Activated CD4-positive, alpha-beta T cell treated with anti-CD3 and anti-CD28 coated beads, Interleukin-2, amount 10 ng/mL, durations not matched to agents 24 days and 14 days (primary cell): ENCODE data around the gene MX1. TPM values are rescaled to one million over a fixed set of nuclear protein-coding genes. Genes with fewer than 3 reads are reported as not detected.

ENCODE experiments used
- DNase-seq: peaks from one replicate; pipeline ENCODE4 v3.0.0; 2022
- H3K27ac Mint-ChIP-seq: one replicate; pipeline ENCODE4 v1.8.0; 2022; ENCODE audit warnings: mild to moderate bottlenecking, mixed read lengths
- H3K27me3 Mint-ChIP-seq: one replicate; pipeline ENCODE4 v1.8.0; 2022; ENCODE audit warnings: mixed read lengths
- H3K36me3 Mint-ChIP-seq: one replicate; pipeline ENCODE4 v1.8.0; 2022; ENCODE audit warnings: low read depth, mild to moderate bottlenecking, mixed read lengths
- H3K4me1 Mint-ChIP-seq: one replicate; pipeline ENCODE4 v1.8.0; 2021; ENCODE audit warnings: mixed read lengths
- H3K4me3 Mint-ChIP-seq: one replicate; pipeline ENCODE4 v1.8.0; 2022; ENCODE audit warnings: mild to moderate bottlenecking, moderate library complexity, mixed read lengths
- H3K9me3 Mint-ChIP-seq: one replicate; pipeline ENCODE4 v1.8.0; 2021; ENCODE audit warnings: mixed read lengths
- intact Hi-C: fragments of 100-400 bp; cut with micrococcal nuclease; formaldehyde crosslinking; loops from one replicate; pipeline ENCODE4 v1.15.1; 2023
- total RNA-seq: library from RNA; stranded (reverse); gene quantifications from 2 replicates; pipeline ENCODE4 v1.2.3, GENCODE V29; 2022

Gene MX1, protein sequence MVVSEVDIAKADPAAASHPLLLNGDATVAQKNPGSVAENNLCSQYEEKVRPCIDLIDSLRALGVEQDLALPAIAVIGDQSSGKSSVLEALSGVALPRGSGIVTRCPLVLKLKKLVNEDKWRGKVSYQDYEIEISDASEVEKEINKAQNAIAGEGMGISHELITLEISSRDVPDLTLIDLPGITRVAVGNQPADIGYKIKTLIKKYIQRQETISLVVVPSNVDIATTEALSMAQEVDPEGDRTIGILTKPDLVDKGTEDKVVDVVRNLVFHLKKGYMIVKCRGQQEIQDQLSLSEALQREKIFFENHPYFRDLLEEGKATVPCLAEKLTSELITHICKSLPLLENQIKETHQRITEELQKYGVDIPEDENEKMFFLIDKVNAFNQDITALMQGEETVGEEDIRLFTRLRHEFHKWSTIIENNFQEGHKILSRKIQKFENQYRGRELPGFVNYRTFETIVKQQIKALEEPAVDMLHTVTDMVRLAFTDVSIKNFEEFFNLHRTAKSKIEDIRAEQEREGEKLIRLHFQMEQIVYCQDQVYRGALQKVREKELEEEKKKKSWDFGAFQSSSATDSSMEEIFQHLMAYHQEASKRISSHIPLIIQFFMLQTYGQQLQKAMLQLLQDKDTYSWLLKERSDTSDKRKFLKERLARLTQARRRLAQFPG
- 88.8 and 90.5 TPM in 2 replicates for total RNA-seq

DNA sequence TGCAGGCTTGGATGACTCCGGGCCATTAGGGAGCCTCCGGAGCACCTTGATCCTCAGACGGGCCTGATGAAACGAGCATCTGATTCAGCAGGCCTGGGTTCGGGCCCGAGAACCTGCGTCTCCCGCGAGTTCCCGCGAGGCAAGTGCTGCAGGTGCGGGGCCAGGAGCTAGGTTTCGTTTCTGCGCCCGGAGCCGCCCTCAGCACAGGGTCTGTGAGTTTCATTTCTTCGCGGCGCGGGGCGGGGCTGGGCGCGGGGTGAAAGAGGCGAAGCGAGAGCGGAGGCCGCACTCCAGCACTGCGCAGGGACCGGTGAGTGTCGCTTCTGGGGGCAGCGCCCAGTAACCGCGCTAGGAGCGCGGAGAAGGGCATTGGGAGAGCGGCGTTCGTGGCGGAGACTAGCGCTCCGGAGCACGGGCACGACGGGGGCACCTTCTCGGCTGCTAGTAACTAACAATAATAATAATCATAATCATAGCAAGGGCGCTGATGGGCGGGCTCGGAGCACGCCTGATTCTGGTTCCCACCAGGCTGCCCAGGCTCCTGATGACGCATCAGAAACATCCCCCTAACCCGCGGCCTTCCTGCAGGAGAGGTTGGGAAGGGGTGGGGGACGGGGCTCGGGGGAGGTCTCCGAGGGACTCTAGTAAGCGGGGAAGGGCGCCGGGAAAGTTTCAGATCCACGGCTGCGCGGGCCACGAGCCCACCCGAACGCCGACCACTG lies at the start of gene MX1:
Gene MX1, plus strand, starts transcription at position 286 of the 722 bp plus-strand sequence. CDS start 5,832 bp downstream, outside the sequence.
- DNase-seq, result peak; percentile 98
- no peaks in the 10 kb centered on the region for H3K9me3 Mint-ChIP-seq
- H3K4me3 Mint-ChIP-seq, result peak within 1 kb of the TSS; percentile 97
- peak within 1 kb of the TSS; percentile 98 for H3K27ac Mint-ChIP-seq
- H3K4me1 Mint-ChIP-seq, result peaks cover 78% of the 10 kb centered on the region
- no peaks in the 10 kb centered on the region for H3K27me3 Mint-ChIP-seq
- intact Hi-C loops, result loop anchor here (2.0 to 10.0 kb wide), 3 partner anchors 63 to 809 kb away; partner anchors contain the start of gene MX2
- peaks cover 41% of the 10 kb centered on the region for H3K36me3 Mint-ChIP-seq

- no peaks in the 10 kb centered on the region for H3K27me3 Mint-ChIP-seq
- no peaks in the 10 kb centered on the region for H3K9me3 Mint-ChIP-seq
- peaks cover 51% of the 10 kb centered on the region for H3K36me3 Mint-ChIP-seq
- H3K4me3 Mint-ChIP-seq, result no peak overlapping the region
- intact Hi-C loops, result no loop called here
- DNase-seq, result no peak
- peaks cover 11% of the 10 kb centered on the region for H3K4me1 Mint-ChIP-seq
- no peak overlapping the region for H3K27ac Mint-ChIP-seq
Observed at GRCh38 chr21:41377715-41378114, 48.3 kb upstream of the MX1 start.

- no peaks in the 10 kb centered on the region for H3K27me3 Mint-ChIP-seq
- peaks cover 7% of the 10 kb centered on the region for H3K4me1 Mint-ChIP-seq
- no peak overlapping the region for H3K27ac Mint-ChIP-seq
- intact Hi-C loops, result no loop called here
- no peaks in the 10 kb centered on the region for H3K9me3 Mint-ChIP-seq
- H3K36me3 Mint-ChIP-seq, result peaks cover 57% of the 10 kb centered on the region
- H3K4me3 Mint-ChIP-seq, result no peak overlapping the region
- no peak for DNase-seq
Observed at GRCh38 chr21:41378849-41379248, 47.2 kb upstream of the MX1 start.

GRCh38 chr21:41379901-41380300 lies 46.1 kb upstream of the MX1 start:
- intact Hi-C loops, result no loop called here
- Mint-ChIP-seq H3K36me3 (peaks cover 61% of the 10 kb centered on the region), H3K27me3 (no peaks in the 10 kb centered on the region), H3K4me3 (no peak overlapping the region), H3K27ac (no peak overlapping the region), H3K4me1 (peaks cover 2% of the 10 kb centered on the region), H3K9me3 (no peaks in the 10 kb centered on the region)
- no peak for DNase-seq

DNA sequence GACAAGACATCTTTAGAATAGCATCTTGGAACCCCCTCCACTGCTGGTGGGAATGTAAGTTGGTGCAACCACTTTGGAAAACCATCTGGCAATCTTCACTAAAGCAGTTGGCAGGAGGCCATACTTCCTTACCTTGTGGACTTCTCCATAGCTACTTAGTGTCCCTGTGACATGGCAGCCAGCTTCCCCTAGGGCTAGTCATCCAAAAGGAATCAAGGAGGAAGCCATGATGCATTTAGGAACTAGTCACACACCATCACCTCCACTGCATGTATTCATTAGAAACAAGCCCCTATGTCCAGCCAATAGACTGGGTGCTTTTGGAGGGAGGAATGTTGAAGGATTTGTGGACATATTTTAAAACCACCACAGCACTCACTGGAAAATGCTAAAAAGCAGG lies 44.3 kb upstream of the MX1 start:
- Mint-ChIP-seq H3K27ac (no peak overlapping the region), H3K9me3 (no peaks in the 10 kb centered on the region), H3K4me3 (no peak overlapping the region), H3K4me1 (no peaks in the 10 kb centered on the region), H3K36me3 (peaks cover 64% of the 10 kb centered on the region), H3K27me3 (no peaks in the 10 kb centered on the region)
- intact Hi-C loops, result no loop called here
- no peak for DNase-seq

DNA sequence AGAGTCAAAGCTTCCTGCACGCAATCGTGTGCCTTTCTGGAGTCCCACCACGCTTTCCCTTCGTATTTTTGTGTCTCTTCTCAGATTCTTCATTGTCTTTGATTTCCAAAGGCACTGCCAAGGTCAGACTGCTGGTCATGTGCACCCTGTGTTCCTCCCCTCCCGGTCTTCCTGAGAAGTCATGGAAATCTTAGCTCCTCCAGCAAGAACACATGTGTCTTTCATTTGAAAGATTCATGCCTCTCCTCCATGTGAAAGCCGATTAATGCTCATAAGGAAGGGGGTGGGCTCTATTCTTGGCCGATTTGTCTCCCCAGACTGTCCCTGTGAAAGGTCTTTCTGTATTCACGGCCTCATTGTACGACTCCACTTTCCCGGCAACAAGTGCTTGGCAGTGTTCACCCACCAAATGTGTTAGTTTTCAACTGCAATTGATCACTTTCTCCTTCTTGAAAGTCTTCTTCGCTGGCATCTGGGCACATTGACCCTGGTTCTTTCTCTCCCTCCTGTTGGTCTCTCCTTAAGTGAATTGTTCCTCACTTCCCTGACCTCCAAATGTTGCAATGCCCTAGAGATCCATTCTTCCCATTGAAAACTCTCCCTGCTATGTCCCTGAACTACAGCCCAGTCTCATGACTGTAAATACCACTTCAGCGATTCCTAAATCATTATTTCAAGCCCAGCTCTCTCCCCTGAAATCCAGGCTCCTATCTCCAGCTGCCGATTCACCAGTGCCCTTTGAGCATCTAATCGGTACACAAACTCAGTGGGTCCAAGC lies 38.8 kb upstream of the MX1 start:
- Mint-ChIP-seq H3K27me3 (no peaks in the 10 kb centered on the region), H3K27ac (no peak overlapping the region), H3K9me3 (no peaks in the 10 kb centered on the region), H3K4me3 (no peak overlapping the region), H3K36me3 (peaks cover 62% of the 10 kb centered on the region), H3K4me1 (no peaks in the 10 kb centered on the region)
- no peak for DNase-seq
- intact Hi-C loops, result no loop called here

DNA sequence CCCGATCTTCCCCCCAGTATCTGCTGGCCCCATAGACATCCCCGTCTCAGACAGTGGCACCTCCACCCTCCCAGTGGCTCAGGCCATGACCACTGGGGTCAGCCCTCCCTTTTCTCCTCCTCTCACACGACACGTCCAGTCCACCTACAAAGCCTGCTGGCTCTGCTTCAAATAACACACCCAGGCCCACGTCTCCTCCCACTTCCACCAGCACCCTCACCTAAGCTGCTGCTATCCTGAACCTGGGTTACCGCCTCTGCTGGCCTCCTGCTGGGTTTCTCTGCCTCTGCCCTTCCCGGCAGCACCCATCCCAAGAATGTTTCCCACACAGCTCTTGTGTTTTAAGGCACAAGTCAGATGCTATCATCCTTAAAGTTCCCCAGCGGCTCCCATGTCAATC lies 38.2 kb upstream of the MX1 start:
- Mint-ChIP-seq H3K4me1 (no peaks in the 10 kb centered on the region), H3K36me3 (peaks cover 58% of the 10 kb centered on the region), H3K4me3 (no peak overlapping the region), H3K9me3 (no peaks in the 10 kb centered on the region), H3K27me3 (no peaks in the 10 kb centered on the region), H3K27ac (no peak overlapping the region)
- intact Hi-C loops, result no loop called here
- no peak for DNase-seq

DNA sequence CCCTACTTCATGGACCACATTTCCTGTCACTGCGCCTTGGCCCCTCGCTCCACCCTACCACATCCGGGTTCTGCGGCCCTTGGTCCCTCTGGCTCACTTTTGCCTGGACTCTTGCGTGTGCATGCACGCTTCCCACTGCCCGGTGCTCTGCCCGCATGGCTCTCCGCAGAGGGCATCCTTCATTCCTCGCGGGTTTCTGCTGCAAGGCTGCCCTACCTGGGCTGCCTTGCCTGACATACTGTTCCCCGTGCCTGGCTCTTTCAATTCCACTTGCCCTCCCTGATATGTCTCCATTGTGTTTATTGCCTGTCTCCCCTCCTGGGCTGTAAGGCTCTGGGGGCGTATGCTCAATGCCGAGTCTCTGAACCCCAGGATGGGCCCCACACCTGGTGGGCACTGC lies 37.8 kb upstream of the MX1 start:
- Mint-ChIP-seq H3K36me3 (peaks cover 59% of the 10 kb centered on the region), H3K27ac (no peak overlapping the region)
- intact Hi-C loops, result no loop called here

GRCh38 chr21:41390043-41390639 lies 35.9 kb upstream of the MX1 start:
- Mint-ChIP-seq H3K4me1 (no peaks in the 10 kb centered on the region), H3K36me3 (peaks cover 63% of the 10 kb centered on the region), H3K27ac (no peak overlapping the region), H3K4me3 (no peak overlapping the region), H3K27me3 (no peaks in the 10 kb centered on the region), H3K9me3 (no peaks in the 10 kb centered on the region)
- DNase-seq, result no peak
- intact Hi-C loops, result no loop called here

More for the DNA sequence above, 37.8 kb upstream of the MX1 start:
- Mint-ChIP-seq H3K27me3 (no peaks in the 10 kb centered on the region), H3K9me3 (no peaks in the 10 kb centered on the region), H3K4me1 (no peaks in the 10 kb centered on the region), H3K4me3 (no peak overlapping the region)
- DNase-seq, result no peak

DNA sequence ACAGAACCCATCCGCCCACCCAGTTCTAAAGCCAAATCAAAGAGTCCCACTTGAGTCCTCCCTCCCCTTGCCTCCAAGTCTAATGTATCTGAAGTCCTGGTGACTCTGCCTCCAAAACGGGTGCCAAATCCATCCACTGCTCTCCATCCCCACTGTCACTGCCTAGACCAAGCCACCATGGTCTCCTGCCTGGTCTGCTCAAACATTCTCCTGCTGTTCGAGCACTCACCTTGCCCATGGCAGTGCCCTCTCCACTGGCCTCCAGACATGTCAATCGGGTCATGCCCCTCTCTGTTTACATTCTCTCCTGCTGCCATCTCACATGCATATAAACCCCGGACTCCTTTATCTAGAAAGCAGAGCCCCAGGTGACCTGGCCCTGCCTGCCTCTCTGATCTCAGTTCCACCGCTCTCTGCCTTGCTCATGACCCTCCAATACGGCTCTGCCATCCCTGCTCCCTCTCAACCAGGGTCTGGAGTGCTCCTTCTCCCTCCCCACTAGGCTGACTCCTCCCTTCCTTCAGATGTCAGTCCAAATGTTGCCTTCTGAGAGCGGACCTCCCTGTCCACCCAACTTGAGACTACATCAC lies 32.1 kb upstream of the MX1 start:
- DNase-seq, result no peak
- H3K4me1 Mint-ChIP-seq, result no peaks in the 10 kb centered on the region
- no peaks in the 10 kb centered on the region for H3K27me3 Mint-ChIP-seq
- intact Hi-C loops, result no loop called here
- peaks cover 60% of the 10 kb centered on the region for H3K36me3 Mint-ChIP-seq
- H3K27ac Mint-ChIP-seq, result no peak overlapping the region
- no peaks in the 10 kb centered on the region for H3K9me3 Mint-ChIP-seq
- no peak overlapping the region for H3K4me3 Mint-ChIP-seq

- no peaks in the 10 kb centered on the region for H3K27me3 Mint-ChIP-seq
- no peak for DNase-seq
- intact Hi-C loops, result no loop called here
- no peak overlapping the region for H3K4me3 Mint-ChIP-seq
- H3K4me1 Mint-ChIP-seq, result no peaks in the 10 kb centered on the region
- no peaks in the 10 kb centered on the region for H3K9me3 Mint-ChIP-seq
- no peak overlapping the region for H3K27ac Mint-ChIP-seq
- H3K36me3 Mint-ChIP-seq, result peaks cover 72% of the 10 kb centered on the region
Observed at GRCh38 chr21:41396558-41397075, 29.4 kb upstream of the MX1 start.

DNA sequence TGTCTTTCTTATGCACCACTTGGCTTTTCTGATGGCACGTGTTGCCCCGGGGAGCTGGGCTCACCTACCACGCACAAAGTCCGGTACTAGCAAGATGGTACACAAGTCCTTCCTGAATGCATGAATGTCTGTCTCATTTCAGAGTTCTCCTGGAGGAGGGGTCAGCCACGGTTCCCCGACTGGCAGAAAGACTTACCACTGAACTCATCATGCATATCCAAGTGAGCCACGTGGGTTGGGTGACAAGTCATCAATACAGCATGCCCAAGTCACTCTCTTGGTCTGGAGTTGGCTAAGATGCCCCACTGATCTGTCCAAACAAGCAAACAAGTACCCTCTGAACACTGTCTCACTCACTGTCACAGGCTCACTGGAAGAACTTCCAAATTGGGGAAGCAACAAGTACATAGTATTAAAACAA lies 28.6 kb upstream of the MX1 start:
- Mint-ChIP-seq H3K4me1 (no peaks in the 10 kb centered on the region), H3K9me3 (no peaks in the 10 kb centered on the region), H3K36me3 (peaks cover 74% of the 10 kb centered on the region), H3K4me3 (no peak overlapping the region), H3K27me3 (no peaks in the 10 kb centered on the region), H3K27ac (no peak overlapping the region)
- DNase-seq, result no peak
- intact Hi-C loops, result no loop called here

GRCh38 chr21:41398251-41398650 lies 27.8 kb upstream of the MX1 start:
- Mint-ChIP-seq H3K27me3 (no peaks in the 10 kb centered on the region), H3K4me1 (no peaks in the 10 kb centered on the region), H3K27ac (no peak overlapping the region), H3K36me3 (peaks cover 78% of the 10 kb centered on the region), H3K4me3 (no peak overlapping the region), H3K9me3 (no peaks in the 10 kb centered on the region)
- intact Hi-C loops, result no loop called here
- no peak for DNase-seq
